HG03060 (cell line): ENCODE measurements around the gene IPO9.

Source experiments
- ATAC-seq: cut with Tn5 transposase; IDR thresholded peaks from one replicate; pipeline ENCODE4 v1.9.1; 2021; ENCODE audit warnings: low read depth, moderate number of reproducible peaks; ENCODE audit not compliant: unreplicated experiment

Gene IPO9

GRCh38 chr1:201828820-201829774 lies at the start of gene IPO9:
IPO9 (plus strand) TSS chr1:201829157; CDS start chr1:201829210, 53 bp downstream.
- peak; percentile 63 for ATAC-seq

GRCh38 chr1:201779351-201779880 lies 49.5 kb upstream of the IPO9 start:
- ATAC-seq, result no peak

DNA sequence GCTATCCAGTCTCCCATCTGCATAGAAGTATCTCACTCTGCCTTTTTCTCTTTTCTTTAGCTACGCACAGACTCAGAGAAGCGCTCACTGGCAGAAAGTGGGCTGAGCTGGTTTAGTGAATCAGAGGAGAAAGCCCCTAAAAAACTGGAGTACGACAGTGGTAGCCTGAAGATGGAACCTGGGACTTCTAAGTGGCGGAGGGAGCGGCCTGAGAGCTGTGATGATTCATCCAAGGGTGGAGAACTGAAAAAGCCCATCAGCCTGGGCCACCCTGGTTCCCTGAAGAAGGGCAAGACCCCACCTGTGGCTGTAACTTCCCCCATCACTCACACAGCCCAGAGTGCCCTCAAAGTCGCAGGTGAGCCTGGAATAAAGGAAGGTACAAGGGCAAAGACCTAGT lies 48.0 kb upstream of the IPO9 start:
- ATAC-seq, result no peak

DNA sequence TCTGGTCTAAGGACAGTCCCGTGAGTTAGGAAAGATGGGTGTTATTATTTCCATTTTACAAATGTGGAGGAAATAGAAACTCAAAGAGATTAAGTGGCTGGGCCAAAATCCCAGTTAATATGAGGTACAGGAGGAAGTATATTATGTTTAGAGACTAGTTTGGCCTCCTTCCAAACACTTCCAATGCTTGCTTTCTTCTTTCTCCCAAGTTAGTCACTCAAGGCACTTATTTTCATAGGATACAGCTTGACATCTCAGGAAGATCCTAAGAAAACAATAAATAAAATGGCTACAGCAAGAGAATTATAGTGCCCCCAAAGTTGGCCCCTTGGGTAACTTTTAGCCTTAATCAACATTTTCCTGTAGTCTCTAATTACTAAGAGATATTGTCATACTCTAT lies 47.5 kb upstream of the IPO9 start:
- ATAC-seq, result no peak

DNA sequence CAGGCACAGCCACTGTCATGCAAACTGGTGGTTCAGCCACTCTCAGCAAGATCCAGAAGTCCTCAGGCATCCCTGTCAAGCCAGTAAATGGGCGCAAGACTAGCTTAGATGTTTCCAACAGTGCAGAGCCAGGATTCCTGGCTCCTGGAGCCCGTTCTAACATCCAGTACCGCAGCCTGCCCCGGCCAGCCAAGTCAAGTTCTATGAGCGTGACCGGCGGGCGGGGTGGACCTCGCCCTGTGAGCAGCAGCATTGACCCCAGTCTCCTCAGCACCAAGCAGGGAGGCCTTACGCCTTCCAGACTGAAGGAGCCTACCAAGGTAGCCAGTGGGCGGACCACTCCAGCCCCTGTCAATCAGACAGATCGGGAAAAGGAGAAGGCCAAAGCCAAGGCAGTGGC lies 46.6 kb upstream of the IPO9 start:
- no peak for ATAC-seq

DNA sequence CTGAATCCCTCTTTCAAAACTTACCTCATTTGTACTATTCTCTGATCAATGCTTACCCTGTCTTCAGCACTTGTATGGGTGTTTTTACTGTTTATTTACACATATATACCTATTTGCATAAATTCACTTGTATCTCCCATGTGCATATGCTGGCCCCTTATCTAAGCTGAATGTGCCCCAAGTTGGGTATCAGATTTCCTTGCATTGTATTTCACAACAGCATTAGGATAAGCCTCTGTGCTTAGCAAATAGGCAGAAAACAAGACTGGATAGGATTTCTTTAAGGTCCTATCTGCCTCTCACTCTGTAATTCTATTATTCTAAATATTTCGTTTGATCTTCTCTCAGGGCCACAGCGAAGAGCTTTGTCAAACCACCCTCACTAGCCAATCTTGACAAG lies 45.9 kb upstream of the IPO9 start:
- no peak for ATAC-seq

GRCh38 chr1:201783572-201783971 lies 45.4 kb upstream of the IPO9 start:
- ATAC-seq, result no peak

GRCh38 chr1:201785291-201785690 lies 43.7 kb upstream of the IPO9 start:
- no peak for ATAC-seq

GRCh38 chr1:201786824-201787223 lies 42.1 kb upstream of the IPO9 start:
- ATAC-seq, result no peak

DNA sequence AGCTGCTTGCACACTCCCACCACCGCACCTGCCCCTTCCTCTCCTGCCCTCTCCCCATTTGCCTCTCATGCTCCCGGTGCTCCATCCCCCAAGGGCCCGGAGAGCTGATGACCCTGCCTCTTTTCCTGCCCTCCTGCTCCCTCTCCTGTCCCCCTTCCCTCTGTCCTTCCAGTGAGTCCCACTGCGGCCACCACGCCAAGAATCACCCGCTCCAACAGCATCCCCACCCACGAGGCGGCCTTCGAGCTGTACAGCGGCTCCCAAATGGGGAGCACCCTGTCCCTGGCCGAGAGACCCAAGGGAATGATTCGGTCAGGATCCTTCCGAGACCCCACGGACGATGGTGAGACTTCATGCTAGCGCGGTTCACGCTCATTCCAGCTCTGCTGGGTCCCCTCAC lies 40.7 kb upstream of the IPO9 start:
- no peak for ATAC-seq

DNA sequence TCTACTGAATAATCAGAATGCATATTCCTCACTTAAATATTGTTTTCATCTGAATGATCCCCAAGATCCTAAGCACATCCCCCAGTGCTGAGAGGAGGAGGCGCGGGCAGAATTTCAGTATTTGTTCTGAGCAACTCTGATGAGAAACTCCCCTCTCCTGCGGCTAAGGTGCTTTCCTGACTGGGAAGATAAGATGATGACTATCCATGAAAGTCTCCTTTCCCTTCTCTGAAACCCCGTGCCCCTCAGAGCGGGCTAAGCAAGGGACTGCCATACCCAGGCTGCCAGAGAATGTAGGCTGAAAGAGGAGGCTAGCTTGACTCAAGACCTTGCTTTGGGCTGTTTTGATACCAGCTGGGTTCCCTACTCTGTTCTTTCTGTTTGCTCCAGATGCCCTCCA lies 39.7 kb upstream of the IPO9 start:
- ATAC-seq, result no peak

DNA sequence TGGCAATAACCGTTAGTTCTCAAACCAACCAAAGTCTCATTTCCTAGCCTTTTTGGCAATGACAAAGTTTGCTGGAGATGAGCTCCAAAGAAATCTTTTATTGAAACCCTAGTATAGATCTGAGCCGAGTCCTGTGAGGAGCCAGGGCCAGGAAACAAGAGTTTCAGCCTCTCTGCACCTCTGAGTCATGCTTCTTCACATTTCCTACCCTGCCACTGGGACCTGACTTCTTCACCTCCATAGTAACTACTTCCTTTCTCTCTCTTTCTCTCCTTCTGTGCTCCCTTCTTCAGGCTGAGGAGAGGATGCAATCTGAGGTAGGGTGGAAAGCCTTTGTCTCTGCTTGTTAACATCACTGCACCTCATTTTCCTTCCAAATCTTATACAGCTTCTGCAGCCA lies 38.7 kb upstream of the IPO9 start:
- ATAC-seq, result no peak

- no peak for ATAC-seq
These were observed 37.7 kb upstream of the IPO9 start for GRCh38 chr1:201791051-201791778.

DNA sequence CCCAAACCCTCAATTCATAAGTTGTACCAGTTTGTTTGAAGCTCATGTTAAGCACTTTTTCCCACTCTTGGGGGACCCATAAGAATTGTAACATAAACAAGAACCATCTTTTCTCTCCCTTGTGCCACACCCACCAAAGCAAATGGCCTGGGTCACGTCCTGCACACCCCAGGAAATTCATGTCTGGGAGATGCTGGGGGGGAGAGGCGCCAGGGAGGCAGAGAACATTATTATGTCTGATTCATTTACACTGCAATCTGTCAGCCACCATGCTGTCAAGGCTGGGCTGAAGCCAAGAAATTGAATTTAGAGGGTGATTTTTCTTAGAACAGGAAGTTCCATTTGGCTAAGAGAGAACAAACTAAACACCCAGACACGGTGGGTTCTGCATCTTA lies 37.2 kb upstream of the IPO9 start:
- no peak for ATAC-seq

- ATAC-seq, result no peak
These were observed 36.2 kb upstream of the IPO9 start for GRCh38 chr1:201792534-201793305.

DNA sequence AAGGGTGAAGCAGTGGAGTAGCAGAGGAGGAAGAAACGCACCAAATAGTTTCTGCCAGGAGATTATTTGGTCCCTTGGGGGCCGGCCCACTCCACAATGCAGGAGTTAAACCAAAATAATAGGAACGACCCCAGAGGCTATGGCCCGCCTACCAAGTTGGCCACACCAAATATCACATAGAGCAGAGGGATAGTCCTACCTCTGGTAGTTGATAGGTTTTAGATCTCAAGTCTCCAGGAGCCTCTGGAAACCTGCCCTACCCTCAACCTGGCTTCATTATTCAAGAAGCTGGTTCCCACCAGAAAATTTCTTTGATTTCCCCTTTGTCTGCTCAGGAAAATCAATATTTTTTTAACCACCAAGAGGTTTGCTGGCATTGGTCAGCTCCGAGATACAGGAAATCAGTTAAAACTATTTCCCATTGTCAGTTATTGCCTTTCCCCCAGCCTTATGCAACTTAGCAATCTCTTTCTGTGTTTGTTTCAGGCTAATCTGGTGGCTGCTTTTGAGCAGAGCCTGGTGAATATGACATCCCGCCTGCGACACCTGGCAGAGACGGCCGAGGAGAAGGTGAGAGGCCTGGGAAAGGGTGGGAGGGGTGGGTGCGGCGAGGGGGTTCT lies 35.5 kb upstream of the IPO9 start:
- ATAC-seq, result no peak

- ATAC-seq, result no peak
These were observed 33.9 kb upstream of the IPO9 start for GRCh38 chr1:201795066-201795465.

DNA sequence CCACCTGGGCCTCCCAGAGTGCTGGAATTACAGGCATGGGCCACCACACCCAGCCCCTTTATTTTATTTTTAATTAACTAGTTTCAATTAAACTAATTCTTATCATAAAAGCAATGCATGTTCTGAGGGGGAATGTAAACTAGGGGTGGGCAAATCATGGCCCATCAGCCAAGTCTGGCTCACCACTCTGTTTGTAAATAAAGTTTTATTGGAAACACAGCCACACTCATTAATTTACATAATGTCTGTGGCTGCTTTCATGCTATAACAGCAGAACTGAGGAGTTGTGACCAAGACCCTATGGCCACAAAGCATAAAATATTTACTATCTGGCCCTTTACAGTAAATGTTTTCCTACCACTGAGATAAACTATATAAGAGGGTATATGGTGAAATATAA lies 28.7 kb upstream of the IPO9 start:
- no peak for ATAC-seq

DNA sequence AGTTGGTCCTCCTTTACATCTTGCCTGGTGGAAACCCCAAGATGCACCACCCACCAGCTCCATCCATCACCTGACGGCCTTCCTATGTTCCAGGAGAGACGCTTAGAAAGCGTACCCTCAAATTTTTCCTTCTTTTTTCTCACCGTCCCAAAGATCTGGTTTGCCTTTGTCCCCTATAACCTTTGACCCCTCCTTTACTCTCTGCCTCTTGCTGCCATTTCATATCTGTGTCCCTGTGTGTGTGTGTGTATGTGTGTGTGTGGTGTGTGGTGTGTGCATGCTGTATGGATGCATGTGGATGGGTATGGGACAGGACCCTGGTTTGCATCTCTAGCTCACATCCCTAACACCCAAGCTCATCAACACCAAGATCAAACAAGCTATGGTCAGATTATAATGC lies 22.2 kb upstream of the IPO9 start:
- no peak for ATAC-seq

- no peak for ATAC-seq
These were observed 20.9 kb upstream of the IPO9 start for GRCh38 chr1:201807958-201808632.
